HepG2 (cell line): Measurements from ENCODE around the gene BHLHE23. TPM values are rescaled to one million over a fixed set of nuclear protein-coding genes. Genes with fewer than 3 reads are reported as not detected.

Experiments used
- NR2C2 ChIP-seq: sonication (generic); formaldehyde crosslinking; IDR thresholded peaks from 2 replicates; pipeline ENCODE4 v1.4.0; 2020; ENCODE audit warnings: missing genetic modification reagents, mild to moderate bottlenecking, moderate library complexity, borderline replicate concordance
- polyA plus RNA-seq, 8 experiments: library from polyadenylated mRNA; depleted of rRNA in 3 of 8; stranded (reverse) in 7 of 8; unstranded in 1 of 8; fragments of >200 nt; fragmentation: Illumina TruSeq in 4 of 8; extraction: Trizol in 4 of 8; gene quantifications; 2 replicates each; pipeline versions ENCODE4 v1.2.1 to v1.2.3, GENCODE V29; 2011 to 2016; ENCODE audit warnings: low read depth in 4 of 8, missing spikeins in 1 of 8, mixed read lengths in 1 of 8; ENCODE audit not compliant: insufficient read depth in 1 of 8
- total RNA-seq, 5 experiments: library from RNA; depleted of rRNA; stranded (reverse); fragments of >200 nt; fragmentation: Illumina TruSeq; extraction: Trizol; gene quantifications; 2 replicates each; pipeline ENCODE4 v1.2.3, GENCODE V29; 2016; ENCODE audit warnings: low read depth in 1 of 5
- TF ChIP-seq, protein P1 (sequence below): sonication (generic); formaldehyde crosslinking; IDR thresholded peaks from 2 replicates; pipeline ENCODE4 v1.4.0; 2020; ENCODE audit warnings: missing genetic modification reagents
- TF ChIP-seq, protein P2 (sequence below): sonication (generic); formaldehyde crosslinking; IDR thresholded peaks from 2 replicates; pipeline ENCODE4 v1.5.0; 2020; ENCODE audit warnings: mild to moderate bottlenecking, missing genetic modification reagents
- TF ChIP-seq, protein P3 (sequence below): sonication (generic); formaldehyde crosslinking; IDR thresholded peaks from 2 replicates; pipeline ENCODE4 v1.5.1; 2020; ENCODE audit warnings: mild to moderate bottlenecking, missing genetic modification reagents, moderate library complexity

BHLHE23 gene
- total and polyA plus RNA-seq, 2 of the 13 experiments (the other 11 are each of a cell fraction or from before 2014, with no cell fraction given): not detected

DNA sequence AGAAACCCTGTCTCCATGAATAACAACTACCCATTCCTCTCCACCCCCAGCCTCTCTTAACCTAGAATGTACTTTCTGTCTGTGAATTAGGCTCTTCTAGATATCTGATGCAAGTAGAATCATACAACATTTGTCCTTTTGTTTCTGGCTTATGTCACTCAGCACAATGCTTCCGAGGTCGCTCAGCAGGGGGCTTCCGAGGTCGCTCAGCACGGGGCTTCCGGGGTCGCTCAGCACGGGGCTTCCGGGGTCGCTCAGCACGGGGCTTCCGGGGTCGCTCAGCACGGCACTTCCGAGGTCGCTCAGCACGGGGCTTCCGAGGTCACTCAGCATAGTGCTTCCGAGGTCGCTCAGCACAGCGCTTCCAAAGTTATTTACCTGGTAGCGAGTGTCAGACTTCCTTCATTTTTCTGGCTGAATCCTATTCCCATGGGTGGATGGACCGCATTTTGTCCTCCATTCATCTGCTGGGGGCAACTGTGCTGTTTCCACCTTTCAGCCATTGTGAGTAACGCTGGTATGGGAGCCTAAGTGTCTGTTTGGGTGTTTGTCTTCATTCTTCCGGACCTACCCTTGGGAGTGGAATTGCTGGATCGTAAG, 31.0 kb upstream of the BHLHE23 start (continued):
- TF ChIP-seq, protein P1, sequence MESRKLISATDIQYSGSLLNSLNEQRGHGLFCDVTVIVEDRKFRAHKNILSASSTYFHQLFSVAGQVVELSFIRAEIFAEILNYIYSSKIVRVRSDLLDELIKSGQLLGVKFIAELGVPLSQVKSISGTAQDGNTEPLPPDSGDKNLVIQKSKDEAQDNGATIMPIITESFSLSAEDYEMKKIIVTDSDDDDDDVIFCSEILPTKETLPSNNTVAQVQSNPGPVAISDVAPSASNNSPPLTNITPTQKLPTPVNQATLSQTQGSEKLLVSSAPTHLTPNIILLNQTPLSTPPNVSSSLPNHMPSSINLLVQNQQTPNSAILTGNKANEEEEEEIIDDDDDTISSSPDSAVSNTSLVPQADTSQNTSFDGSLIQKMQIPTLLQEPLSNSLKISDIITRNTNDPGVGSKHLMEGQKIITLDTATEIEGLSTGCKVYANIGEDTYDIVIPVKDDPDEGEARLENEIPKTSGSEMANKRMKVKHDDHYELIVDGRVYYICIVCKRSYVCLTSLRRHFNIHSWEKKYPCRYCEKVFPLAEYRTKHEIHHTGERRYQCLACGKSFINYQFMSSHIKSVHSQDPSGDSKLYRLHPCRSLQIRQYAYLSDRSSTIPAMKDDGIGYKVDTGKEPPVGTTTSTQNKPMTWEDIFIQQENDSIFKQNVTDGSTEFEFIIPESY (CRISPR knock-in tag): 0 out of 2 replicates have a peak, but pooled peaks have one; percentile 11
- TF ChIP-seq NR2C2 (CRISPR knock-in tag): peak; percentile 89
- TF ChIP-seq, protein P2, sequence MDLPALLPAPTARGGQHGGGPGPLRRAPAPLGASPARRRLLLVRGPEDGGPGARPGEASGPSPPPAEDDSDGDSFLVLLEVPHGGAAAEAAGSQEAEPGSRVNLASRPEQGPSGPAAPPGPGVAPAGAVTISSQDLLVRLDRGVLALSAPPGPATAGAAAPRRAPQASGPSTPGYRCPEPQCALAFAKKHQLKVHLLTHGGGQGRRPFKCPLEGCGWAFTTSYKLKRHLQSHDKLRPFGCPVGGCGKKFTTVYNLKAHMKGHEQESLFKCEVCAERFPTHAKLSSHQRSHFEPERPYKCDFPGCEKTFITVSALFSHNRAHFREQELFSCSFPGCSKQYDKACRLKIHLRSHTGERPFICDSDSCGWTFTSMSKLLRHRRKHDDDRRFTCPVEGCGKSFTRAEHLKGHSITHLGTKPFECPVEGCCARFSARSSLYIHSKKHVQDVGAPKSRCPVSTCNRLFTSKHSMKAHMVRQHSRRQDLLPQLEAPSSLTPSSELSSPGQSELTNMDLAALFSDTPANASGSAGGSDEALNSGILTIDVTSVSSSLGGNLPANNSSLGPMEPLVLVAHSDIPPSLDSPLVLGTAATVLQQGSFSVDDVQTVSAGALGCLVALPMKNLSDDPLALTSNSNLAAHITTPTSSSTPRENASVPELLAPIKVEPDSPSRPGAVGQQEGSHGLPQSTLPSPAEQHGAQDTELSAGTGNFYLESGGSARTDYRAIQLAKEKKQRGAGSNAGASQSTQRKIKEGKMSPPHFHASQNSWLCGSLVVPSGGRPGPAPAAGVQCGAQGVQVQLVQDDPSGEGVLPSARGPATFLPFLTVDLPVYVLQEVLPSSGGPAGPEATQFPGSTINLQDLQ (CRISPR knock-in tag): peak; percentile 99
- TF ChIP-seq, protein P3, sequence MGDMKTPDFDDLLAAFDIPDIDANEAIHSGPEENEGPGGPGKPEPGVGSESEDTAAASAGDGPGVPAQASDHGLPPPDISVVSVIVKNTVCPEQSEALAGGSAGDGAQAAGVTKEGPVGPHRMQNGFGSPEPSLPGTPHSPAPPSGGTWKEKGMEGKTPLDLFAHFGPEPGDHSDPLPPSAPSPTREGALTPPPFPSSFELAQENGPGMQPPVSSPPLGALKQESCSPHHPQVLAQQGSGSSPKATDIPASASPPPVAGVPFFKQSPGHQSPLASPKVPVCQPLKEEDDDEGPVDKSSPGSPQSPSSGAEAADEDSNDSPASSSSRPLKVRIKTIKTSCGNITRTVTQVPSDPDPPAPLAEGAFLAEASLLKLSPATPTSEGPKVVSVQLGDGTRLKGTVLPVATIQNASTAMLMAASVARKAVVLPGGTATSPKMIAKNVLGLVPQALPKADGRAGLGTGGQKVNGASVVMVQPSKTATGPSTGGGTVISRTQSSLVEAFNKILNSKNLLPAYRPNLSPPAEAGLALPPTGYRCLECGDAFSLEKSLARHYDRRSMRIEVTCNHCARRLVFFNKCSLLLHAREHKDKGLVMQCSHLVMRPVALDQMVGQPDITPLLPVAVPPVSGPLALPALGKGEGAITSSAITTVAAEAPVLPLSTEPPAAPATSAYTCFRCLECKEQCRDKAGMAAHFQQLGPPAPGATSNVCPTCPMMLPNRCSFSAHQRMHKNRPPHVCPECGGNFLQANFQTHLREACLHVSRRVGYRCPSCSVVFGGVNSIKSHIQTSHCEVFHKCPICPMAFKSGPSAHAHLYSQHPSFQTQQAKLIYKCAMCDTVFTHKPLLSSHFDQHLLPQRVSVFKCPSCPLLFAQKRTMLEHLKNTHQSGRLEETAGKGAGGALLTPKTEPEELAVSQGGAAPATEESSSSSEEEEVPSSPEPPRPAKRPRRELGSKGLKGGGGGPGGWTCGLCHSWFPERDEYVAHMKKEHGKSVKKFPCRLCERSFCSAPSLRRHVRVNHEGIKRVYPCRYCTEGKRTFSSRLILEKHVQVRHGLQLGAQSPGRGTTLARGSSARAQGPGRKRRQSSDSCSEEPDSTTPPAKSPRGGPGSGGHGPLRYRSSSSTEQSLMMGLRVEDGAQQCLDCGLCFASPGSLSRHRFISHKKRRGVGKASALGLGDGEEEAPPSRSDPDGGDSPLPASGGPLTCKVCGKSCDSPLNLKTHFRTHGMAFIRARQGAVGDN (CRISPR knock-in tag): peak; percentile 17; the same call in 1 of the 2 replicates
- TF ChIP-seq, all 625 proteins: peak for 6
